GM15510 (cell line): ENCODE results near the gene UTP3.

ENCODE experiments used
- POLR2A ChIP-seq: IDR thresholded peaks from 3 replicates; pipeline ENCODE4 v1.6.1; 2011; ENCODE audit warnings: borderline replicate concordance; ENCODE audit not compliant: insufficient read length; ENCODE audit errors: extremely low read depth

The UTP3 gene

GRCh38 chr4:70676554-70677090 lies 11.7 kb upstream of the UTP3 start:
- no peak for TF ChIP-seq POLR2A

- no peak for TF ChIP-seq POLR2A
Measured at GRCh38 chr4:70678383-70678999, 9.8 kb upstream of the UTP3 start.

GRCh38 chr4:70680934-70681333 lies 7.4 kb upstream of the UTP3 start:
- TF ChIP-seq POLR2A, result no peak

DNA sequence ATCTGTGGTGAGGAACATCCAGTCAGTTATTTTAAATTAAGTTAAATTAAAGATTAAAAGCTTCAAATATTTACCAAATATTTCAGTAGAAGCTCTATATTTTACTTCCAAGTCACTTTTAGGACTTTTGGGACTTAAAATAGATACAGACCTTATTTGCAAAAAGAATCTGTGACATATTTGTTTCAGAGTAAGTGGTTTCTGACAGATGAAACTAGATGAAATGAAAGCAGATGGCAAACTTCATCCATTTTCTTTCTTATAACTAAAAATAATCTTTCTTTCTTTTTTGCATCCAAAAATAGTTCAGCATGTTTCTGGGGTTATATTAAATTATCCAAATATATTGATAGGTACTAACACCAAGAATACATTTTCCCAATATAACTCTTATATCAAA lies 6.6 kb upstream of the UTP3 start:
- no peak for TF ChIP-seq POLR2A

DNA sequence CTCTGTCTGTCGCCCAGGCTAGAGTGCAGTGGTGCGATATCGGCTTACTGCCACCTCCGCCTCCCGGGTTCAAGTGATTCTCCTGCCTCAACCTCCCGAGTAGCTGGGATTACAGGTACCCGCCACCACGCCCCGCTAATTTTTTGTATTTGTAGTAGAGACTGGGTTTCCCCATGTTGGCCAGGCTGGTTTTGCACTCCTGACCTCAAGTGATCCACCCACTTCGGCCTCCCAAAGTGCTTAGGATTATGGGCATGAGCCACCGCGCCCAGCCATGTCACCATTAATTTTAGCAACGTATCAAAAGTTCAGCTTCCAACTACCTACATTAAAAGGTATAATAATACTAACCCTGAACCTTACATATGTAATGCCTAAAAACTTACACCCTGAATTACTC lies 940 bp upstream of the UTP3 start:
- TF ChIP-seq POLR2A, result no peak

- no peak for TF ChIP-seq POLR2A
Measured at GRCh38 chr4:70688795-70689231, 481 bp downstream of the UTP3 start.

- TF ChIP-seq POLR2A, result no peak
Measured at GRCh38 chr4:70691661-70692060, 3.3 kb downstream of the UTP3 start.

- TF ChIP-seq POLR2A, result no peak
Measured at GRCh38 chr4:70700712-70701111, 12.4 kb downstream of the UTP3 start.

DNA sequence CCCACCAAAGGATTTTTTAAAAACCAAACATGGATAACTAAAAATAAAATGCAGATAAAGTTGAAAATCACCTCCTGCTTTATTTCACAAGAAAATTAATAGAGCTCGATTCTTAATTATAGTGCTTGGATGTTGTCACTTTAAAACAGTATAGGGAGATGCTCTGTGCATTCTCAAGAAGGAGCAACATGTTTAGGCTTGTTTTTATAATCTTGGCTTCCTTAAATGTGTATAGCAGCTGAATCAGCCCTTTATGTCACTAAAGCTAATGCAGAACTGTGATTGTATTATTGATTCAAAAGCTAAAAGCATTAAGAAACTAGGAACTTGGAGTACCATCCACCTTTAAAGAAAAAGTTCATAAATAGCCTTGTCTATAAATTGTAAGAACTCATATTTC lies 12.9 kb downstream of the UTP3 start:
- no peak for TF ChIP-seq POLR2A

DNA sequence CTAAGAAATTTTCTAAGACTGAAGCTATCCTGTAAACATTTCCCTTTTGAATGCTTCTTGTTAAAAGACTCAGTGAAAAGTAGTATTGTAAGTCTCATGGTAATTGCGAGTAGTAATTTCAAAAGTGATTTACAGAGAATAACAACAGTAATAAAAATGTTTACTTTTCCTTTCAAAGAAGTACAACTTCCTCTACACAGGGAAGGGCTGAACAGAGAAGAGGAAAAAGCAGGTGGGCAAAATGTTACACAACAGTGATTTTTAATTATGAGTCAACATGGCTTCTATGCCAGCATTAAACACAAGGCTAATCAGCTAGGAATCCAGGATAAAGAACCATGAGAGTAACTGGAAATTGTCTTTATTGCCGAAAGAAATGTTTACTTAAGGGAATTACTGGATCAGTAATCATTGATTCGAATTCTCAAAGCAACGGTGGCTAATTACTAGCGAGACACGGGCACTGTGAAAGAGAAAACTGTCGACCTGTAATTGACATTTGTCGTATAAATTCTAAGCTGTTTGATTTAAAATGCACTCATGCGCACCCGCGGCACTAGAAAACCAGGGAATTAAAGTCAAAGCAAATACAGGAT lies 15.4 kb downstream of the UTP3 start:
- TF ChIP-seq POLR2A, result no peak

DNA sequence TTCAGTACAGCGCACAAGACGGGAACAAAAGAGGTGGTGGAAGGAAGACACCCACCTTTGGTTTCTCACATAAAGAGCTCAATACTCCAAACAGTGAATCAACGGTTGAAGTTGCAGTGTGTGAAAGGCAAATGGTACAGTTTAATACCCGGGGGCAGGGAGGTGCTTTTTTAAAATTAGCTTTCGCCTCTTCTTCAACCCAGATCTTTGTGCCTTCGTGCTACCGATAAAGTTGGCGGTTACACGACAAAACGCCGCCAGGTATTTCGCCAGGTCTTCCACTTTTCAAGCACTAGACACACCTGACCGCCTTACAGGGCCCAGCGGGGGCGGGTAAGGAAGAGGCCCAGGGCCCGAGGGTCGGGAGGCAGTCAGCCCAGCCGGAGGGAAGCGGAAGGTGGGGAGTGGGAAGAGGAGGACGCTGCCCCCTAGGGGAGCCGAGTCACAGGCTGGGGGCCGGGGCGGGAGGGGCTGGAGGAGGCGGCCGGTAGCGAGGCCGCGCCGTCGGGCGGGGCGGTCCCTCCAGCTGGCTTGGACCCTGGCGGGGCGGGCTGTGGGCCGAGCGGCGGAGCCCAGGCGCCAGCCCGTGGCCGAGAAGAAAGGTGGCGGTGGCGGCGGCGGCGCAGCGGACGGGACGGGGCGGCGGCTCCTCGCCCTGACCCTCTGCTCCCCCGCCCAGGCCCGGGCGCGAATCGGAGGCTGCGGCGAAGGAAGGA lies 16.0 kb downstream of the UTP3 start:
- TF ChIP-seq POLR2A, result no peak

GRCh38 chr4:70704931-70705182 lies 16.5 kb downstream of the UTP3 start:
- TF ChIP-seq POLR2A, result no peak

GRCh38 chr4:70705183-70706043 lies 17.1 kb downstream of the UTP3 start:
- peak; percentile 43 for TF ChIP-seq POLR2A

- TF ChIP-seq POLR2A, result no peak
Measured at GRCh38 chr4:70706044-70706461, 17.7 kb downstream of the UTP3 start.

DNA sequence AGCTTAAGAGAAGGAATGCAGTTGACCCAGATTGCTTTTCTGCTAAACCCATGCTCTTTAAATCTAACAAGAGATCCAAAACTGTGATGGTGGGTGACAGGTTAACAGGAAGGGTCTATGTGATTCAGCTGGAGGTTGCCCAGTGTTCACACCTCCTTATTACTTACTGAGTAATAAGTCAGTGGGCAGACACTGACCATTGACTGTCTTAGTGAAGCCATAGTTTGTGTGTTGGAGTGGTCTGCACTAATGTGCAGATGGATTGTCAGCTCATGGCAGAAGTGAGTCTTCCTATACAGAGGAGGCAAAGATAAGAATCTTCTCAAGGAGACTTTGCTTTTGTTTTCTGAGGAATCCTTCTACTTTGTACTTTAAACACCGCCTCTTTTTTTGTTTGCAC lies 18.2 kb downstream of the UTP3 start:
- TF ChIP-seq POLR2A, result no peak
